EL (cell line): ENCODE results near the gene ARHGAP10.
A peak's percentile ranks its signal among the peaks of the same experiment; 100 is the strongest.
"Not testable (repeated sequence)": the region's sequence is repeated elsewhere in the genome, so short reads cannot be mapped to it uniquely, and the experiment has no call there.

Source experiments
- DNase-seq: peaks from one replicate; pipeline ENCODE4 v3.0.0-alpha.2; 2016

The ARHGAP10 gene

DNA sequence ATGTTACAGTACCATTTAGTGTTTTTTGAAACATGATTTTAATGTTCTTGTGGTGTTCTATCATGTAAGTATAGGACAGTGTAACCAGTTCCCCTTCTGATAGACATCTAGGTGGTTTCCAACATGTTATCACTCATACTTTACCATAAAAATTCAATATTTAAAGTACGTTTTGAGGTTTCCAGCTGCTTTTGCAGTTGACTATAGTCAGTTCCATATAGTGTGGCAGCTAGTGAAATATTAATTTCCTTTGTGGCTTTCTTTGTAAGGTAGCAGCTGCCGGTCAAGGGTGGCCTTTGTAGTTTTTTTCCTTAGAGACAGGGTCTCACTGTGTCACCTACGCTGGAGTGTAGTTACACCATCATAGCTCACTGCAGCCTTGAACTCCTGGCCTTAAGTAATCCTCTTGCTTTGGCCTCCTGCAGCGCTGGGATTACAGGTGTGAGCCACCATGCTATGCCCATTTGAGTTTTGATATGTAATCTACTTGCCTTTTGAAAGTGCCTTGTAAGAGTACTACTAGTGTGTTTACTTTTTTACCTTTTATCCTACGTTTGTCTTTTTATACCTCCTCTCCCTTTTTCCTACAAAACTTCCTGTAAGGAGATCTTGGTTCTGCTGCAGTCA is 63.0 kb downstream of the ARHGAP10 start:
- DNase-seq = no peak

DNA sequence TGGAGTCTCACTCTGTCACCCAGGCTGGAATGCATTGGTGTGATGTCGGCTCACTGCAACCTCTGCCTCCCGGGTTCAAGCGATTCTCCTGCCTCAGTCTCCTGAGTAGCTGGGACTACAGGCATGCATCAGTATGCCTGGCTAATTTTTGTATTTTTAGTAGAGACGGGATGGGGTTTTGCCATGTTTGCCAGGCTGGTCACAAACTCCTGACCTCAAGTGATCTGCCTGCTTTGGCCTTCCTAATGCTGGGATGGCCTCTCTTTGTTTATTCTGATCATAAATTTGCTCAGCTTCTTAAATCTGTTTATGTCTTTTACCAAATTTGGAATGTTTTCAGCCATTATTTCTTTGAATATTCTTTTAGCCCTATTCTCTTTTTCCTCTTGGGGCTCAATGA is 67.2 kb downstream of the ARHGAP10 start:
- DNase-seq = not testable (repeated sequence)

DNA sequence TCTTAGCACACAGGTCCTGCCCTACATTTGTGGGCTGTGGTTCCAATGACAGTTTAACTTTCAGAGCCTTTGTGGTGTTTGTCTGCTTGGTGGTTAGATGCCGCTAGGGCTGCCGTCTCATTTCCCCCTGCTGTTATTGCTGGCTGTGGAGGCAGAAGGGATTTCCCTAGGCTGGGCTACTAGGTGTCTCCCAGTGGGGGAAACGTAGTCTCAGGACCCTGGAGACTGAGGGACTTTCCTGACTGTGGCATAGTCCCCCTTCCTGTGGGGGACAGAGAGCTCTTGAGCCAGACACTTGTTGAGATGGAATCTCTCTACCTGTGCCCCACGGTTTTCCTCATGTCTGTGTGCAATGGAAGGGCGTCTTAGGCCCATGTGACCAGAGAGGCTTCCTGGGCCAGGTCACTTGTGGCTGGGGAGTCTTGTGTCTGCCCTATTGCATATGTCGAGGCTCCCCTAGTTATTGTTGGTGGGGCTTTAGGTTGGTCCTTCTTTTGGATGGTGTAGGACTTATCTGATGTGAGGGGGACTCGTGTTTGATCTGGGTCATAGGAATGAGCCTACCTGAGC is 68.2 kb downstream of the ARHGAP10 start:
- no peak for DNase-seq

DNA sequence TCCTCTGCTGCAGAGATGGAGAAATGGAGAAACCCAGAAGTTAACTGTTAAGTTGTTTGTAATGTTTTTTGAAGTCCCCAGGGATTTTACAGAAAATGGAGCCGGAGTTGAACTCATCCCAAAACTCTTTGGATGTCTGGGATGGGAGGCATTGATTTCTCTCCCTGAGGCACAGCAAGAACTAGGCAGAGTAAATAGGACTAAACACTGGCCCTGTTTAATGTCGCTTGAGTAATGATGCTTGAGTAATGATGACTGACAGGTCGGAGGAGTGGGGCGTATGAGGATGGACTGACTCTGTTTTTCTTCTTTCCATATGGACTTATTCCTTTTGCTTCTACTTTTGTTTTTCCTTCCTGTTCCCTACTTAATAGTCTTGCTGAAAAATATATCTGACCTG is 69.9 kb downstream of the ARHGAP10 start:
- no peak for DNase-seq

DNA sequence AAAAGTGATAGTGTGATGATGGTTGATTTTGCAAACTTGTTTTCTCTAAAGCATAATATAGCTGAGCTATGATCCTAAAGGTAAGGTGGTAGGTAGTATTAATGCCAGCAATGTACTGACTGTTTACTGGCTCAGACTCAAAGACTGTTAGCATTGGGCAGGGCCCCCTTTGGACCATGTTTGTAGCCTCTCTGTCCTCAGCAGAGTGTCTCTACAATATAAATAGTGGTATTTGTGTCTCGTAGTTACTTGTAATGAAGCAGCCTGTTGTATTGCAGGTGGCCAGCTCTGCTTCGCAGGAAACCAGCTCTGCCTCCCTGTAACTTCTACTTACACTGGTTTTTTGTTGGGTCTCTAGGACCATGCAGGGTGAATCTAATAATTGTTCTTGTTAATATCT is 70.5 kb downstream of the ARHGAP10 start:
- DNase-seq = no peak

DNA sequence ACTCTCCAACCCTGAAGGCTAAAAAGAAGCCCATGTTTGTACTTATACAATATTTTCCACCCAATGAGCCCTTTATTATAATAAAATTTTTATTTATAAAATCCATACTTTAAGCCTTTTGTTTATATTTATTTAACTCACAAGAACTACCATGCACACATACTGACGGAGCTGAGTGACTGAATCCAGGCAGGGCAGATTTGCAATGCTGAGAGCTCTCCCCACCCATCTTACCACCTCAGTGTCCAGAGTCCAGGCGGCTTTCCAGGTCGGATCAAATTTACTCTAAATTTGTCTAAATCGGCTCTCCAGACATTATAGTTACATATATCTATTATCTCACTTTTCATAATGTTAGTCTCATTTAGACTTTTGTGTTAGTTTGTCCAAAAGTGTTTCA is 74.1 kb downstream of the ARHGAP10 start:
- no peak for DNase-seq

DNA sequence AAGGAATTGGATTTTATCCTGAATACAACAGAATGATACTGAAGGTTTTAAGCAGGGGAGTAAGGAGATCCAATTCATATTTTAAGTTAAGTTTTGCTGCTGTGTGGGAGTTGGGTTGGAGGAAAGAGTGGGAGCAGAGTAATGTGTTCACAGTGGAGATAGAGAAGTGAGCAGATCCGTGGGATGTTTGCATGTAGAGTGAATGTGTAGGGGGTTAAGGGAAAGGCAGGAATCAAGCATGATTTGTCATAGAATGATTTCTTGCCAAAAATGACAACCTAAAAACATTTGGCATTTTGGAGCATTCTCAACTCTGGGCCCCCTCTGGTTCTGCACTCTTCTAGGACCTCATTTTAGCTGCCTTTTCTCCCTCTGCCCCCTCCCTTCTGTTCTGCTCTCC is 76.6 kb downstream of the ARHGAP10 start:
- DNase-seq = no peak

DNA sequence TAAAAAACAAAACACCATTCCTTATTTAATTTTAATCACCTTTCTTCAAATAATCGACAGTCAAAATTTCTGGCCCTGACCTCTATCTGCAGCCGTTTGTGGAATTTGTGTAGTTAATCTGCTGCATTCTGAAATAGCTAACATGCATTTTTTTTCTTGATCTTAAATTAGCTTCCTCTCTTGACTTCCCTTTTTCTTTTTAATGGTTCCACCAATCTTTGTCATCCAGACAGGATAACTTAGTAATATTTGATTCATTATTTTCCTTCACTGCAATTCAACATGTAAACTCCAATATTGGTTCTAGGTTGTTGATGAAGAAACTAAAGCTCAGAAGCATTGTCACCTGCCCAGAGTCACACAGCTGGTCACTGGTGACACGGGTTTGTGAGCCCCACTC is 77.3 kb downstream of the ARHGAP10 start:
- DNase-seq = no peak

DNA sequence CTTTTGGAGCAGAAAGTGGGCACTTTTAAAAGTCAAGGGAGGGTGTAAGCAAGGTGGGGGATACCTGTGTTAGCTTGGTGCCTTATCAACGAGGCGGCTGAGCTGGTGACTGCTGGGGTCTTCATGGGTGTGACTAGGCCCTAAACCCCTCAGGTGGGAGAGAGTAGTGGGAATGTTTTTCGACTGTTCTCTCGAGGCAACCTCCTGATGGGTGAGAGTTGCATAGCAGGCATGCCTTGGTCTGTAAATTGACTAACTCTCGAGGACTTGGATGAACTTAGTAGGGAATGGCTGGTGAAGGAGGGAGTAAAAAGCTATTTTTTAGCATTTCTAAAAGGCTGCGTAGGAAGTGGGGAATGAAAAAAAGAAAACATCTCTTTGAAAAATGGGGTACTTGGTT is 80.0 kb downstream of the ARHGAP10 start:
- DNase-seq = no peak

DNA sequence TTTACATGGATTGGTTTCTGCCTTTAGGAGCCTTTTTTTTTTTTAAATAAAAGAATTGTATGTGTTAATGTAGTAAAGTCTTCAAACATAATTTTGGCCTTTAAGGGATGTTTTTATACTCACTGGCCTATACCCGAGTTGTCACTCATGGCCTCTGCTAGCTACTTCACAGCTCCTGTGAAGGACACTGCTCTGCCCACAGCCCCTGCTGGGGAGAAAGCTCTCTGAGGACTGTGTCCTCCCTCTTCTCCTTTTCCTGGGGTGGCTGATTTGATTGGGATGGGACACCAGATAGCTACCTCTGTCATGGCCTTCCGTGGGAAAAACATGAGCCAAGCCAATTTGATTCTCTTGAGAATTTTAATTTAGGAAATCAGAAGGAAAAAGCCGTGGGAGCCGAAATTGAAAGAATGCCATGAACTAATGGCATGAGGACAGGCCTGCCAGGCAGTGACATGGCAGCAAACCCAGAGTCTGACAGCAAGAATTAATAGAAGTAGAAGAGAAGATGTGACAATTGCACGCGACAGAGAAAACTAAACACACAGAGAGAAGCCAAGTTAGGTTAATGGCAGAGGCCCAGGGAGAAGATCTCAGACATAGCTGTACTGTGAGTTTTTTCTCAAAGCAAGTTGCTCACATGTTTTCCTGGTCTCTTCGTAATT is 81.4 kb downstream of the ARHGAP10 start:
- DNase-seq = no peak

DNA sequence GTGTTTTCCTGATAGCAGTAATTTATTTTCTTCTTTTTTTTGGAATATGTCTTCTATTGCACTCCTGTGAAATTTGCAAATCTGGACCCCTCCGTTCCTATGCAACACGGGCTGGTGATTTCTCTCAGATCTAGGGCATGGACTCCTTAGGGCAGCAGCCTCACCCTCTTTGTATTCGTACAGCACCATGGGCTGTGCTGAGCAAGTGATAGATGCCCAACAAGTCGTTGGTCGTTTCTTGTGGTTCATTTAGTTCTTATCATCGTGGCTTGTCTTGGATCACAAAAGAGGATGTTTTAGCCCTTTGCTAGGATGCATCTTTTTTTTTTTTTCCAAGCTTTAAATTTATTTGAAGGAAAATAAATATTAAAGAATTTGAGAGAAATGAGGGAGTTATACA is 82.1 kb downstream of the ARHGAP10 start:
- DNase-seq = no peak

DNA sequence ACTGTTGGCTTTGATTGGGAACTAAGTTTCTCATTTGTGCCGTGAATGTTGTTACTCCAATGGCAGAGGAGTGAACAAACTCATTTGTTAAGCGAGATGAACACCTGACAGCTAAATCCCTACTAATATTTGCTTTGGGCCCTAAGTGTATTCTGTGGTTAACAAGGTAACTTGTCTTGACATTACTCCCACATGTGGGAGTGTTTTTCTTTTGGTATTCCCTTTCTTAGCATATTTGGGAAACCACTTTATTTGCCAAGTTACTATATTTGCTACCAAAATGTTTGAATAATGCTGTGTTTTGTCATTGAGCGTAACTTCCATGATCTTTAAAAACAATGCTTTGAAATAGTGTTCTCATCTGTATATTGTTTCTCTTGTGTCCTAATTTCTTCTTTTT is 82.5 kb downstream of the ARHGAP10 start:
- DNase-seq = no peak

DNA sequence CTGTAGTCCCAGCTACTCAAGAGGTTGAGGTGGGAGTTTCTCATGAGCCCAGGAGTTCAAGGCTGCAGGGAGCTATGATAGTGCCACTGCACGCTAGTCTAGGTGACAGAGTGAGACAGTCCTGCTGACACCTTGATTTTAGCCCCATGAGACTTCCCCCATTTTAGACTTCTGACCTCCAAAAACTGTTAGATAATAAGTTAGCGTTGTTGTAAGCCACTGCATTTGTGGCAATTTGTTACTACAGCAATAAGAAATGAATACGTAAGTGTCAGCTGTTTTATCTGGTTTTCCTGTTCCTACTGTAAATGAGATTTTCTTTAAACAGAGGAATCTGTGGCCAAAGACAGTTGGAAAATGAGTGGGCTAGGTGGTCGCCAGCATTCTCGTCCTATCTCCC is 83.9 kb downstream of the ARHGAP10 start:
- no peak for DNase-seq

DNA sequence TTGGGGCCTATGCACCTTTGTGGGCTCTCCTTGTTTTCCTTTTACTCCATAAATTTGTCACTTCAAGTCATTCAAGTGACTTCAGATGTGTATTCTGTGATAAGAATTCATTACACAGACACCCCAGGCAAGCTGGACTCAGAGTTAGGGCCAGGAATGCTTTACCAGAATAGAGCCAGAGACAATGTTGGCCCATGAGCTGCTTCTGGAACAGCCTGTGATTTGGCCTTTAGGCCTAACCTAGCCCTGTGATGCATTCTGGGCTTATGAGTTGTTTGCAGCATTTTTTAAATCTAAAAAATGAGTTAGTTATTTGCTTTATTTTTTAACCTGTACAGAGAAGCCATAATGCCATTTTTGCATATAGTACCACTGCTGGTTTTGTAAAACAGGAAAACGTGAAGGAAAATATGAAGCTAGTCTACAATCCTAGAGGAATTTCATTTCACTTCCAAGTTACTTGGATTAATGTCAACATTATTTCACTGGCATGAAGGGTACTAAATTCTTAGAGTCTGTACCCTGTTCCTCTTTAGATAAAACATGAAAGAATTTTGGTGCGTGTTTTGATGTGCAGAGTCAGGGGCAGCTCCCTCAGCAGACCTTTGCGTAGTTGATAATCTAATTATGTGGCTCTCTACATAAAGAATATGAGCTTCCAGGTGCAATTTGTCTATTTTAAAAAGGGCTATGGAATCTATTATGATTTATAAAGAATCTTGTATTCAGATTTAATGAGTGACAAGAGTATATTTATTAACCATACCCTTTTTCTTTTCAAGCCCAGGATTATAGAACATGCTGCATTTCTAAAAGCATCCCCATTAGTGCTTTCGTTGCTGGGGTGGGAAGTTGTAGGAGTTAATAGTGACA is 84.7 kb downstream of the ARHGAP10 start:
- DNase-seq = no peak

DNA sequence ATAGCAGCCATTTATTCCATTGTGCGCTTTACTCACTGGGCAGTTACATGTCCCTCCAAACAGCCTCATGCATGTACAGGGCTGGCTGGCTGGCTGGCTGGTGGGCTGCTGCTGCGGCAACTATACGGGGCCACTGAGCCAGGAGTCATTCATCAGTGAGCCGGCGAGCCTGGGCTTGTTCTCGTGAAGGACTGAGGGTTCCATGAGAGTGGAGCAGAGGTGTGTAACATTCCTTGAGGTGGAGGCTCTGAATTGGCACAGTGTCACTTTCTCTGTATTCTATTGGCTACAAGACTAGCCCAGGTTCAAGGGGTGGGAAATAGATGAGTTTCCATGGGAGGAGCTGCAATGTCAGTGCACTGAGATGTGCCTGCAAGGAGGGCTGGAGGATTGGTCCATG is 89.1 kb downstream of the ARHGAP10 start:
- DNase-seq = no peak

DNA sequence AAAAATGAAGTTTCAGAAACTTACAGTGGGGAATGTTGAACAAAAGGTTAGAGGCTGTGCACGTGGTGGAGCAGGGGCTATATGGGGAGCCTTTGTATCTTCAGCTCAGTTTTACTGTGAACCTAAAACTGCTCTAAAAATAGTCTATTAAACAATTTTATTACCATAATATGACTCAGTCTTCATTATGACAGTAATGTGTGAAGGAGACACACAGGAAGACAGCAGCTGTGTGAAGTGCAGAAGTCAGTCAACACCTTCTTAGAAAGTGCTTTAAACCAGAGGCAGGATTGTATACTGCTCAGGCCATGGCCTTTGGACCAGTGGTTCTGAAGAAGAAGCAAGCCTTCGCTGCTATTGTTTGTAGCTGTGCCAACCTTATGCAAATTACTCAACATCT is 89.7 kb downstream of the ARHGAP10 start:
- no peak for DNase-seq

DNA sequence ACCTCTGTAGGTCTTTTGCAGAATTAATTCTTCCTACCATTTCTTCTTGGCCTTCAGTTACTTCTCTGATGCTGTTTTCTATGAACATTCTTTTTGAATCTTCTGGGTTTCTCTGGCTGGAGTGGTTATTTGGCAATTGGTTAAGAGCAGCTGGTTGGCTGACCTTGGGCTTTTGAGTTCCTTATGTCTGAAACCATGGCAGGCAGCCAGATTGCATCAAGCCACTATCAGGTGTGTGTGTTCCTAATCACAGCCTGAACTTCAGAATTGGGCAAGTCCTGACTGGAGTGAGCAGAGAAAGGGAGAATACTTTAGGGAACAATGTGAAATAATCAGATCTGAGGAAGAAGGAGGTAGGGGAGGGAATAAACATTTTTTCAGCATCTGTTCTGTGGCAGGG is 90.2 kb downstream of the ARHGAP10 start:
- no peak for DNase-seq

DNA sequence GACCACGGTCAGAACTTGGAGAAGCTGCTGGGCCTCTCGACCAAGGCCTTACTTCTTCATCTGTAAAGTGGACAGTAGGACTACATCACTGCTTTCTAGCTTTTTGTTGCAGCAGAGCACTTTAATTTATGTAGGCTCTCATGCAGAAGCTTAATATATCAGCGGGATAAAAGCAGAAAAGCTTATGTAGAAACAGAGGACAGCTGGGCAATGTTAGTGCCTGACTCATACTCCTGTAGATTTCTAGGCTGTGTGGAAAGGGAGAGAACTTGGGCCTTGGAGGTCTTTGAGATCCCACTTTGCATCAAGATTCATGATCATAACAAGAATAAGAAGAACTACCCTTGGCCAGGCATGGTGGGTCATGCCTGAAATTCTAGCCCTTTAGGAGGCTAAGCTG is 91.2 kb downstream of the ARHGAP10 start:
- no peak for DNase-seq

DNA sequence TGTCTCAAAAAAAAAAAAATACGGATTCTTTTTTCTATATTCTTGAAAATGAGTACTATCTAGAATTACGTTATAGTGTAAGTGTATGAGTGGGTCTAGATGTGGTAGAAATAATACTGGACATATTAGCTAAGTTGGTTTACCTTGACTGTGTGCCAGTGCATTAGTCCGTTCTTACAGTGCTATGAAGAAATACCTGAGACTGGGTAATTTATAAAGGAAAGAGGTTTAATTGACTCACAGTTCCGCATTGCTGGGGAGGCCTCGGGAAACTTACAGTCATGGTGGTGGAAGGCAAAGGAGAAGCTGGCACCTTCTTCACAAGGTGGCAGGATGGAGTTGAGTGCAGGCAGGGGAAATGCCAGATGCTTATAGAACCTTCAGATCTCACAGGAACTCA is 92.4 kb downstream of the ARHGAP10 start:
- DNase-seq = no peak

DNA sequence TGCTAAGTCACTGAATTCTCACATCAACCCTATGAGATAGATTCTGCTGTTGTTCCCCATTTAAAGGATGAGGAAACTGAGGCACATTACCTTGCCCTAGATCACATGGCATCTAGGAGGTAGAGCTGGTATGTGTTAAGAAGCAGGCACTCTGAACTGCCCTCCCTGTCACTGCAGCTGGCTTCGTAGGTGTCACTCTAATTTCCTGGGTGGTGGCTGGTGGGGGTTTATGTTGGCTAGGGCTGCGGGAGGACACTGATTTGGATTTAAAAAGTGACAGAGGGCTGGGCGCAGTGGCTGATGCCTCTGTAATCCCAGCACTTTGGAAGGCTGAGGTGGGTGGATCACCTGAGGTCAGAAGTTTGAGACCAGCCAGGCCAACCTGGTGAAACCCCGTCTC is 93.0 kb downstream of the ARHGAP10 start:
- no peak for DNase-seq

DNA sequence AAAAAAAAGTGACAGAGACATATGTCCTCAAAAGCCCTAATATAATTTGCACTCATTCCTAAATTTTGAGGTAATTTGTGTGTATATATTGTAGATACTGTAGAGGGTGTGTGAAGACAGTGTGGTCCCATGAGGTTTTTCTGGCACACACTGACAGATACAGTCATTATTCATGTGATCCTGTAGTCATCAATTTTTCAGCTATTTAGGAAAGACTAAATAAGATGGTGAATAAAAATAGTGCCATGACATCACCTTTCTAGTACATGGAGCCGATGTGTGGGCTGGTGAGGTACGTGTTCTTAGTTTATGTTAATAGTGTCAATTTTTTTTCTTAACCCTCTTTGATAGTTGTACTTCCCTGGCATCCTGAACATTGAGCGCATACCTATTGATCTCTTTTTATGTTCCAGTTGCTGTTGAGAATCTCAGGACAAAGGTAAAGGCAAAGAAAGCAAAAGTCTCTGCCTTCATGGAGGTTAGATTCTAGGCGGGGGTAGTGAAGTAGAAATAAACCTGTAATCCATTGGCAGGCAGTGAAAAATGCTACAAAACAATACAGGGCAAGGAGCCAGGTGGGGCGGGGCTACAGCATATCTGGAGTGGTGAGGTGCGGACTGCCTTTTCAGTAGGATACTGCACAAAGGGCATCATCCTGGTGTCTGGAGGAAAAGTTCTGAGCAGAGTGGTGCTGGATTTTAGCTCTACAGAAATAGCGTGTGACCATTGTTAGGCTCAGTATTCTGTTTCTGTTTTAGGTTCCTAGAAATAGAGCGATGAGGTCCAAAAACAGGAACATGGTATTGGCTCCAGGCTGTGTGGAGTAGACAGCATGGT is 93.8 kb downstream of the ARHGAP10 start:
- no peak for DNase-seq

DNA sequence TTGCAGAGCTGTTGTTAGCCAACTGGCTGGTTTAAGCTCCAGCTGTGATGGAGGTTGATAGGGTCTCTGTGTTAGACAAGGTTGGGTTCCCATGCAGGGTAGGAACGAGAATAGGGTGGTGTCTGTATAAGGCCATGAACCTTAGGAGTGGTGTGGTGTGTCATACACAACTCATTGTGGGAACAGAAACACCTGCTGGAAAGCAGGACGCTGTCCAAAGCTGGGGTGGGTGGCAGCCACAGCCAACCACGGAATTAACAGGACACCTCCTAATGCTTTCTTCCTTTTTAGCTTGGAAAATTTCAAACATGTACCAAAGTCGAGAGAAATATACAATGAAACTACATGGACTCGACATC is 94.4 kb downstream of the ARHGAP10 start:
- DNase-seq = no peak

DNA sequence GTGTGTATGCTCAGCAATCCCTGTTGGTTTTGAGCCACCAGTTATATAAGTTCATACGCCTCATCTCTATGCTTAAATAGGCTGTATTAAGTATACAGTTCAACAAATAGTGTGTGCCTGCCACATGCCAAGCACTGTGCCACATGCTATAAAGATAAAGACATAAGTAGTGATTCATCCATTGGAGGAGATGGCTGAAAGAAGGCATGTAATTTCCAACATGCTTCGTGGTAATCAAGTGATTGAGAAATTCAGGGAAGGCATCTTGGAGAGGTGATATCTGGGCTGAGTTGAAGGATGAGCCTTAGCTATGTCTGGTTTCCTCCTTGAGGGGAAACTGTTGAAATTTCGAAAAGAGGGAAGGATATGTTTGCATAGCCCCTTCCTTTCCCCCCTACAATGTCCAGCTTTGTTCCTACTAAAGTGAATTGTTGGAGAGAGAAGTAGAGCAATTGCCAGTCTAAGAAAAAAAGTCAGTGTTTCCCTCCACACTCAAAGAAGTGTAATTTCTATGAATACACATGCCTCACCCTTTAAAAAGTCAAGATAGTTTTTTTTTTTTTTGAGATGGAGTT is 96.5 kb downstream of the ARHGAP10 start:
- peak; percentile 64 for DNase-seq
